Measurements from ENCODE around the gene RBM12.

The RBM12 gene

DNA sequence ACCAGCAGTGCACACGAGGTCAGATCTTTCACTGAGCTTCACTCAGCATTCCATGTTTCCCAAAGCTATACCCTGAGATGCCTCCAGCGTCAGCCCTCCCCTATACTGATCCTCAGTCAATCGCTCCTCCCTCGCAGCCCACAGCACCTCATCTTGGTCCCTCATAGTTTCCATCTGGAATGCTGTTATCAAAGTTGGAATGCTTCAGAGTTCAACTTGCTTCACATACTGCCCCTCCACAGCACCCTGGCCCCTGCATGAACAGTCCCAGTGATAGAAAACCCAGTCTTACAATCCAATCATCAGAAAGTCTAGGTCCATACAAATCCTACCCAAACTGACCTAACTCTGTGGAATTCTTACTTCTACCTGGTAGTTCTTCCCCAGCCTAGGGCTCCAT lies 29.0 kb downstream of the RBM12 start:
- Histone ChIP-seq H3K4me3 (ENCODE audit: low read length, poor library complexity, severe bottlenecking) (no peak overlapping the region), H2AFZ (ENCODE audit: low read length) (no peak overlapping the region), H3K27me3 (ENCODE audit: insufficient read depth, low read length, poor library complexity, severe bottlenecking) (no peaks in the 10 kb centered on the region), H3K9me3 (ENCODE audit: insufficient read depth, low read depth, low read length) (no peaks in the 10 kb centered on the region), H3K9me2 (replicated peaks; ENCODE audit: low read depth, low read length) (no peaks in the 10 kb centered on the region), H3K79me2 (ENCODE audit: insufficient read depth, low read length) (peaks cover 78% of the 10 kb centered on the region), H3K4me1 (ENCODE audit: insufficient read depth, low read length, poor library complexity, severe bottlenecking) (peaks cover 3% of the 10 kb centered on the region), H3F3A (ENCODE audit: low read depth) (no peaks in the 10 kb centered on the region), H4K20me1 (ENCODE audit: insufficient read depth, low read length, poor library complexity, severe bottlenecking) (peaks cover 24% of the 10 kb centered on the region), H3K36me3 (ENCODE audit: insufficient read depth, low read length) (peaks cover 18% of the 10 kb centered on the region; the same call in 1 of the 2 replicates), H3K4me2 (ENCODE audit: low read depth, low read length, poor library complexity, severe bottlenecking) (no peak overlapping the region), H3K9ac (ENCODE audit: low read depth, low read length, poor library complexity, severe bottlenecking) (no peak overlapping the region)
- TF ChIP-seq, protein P1, sequence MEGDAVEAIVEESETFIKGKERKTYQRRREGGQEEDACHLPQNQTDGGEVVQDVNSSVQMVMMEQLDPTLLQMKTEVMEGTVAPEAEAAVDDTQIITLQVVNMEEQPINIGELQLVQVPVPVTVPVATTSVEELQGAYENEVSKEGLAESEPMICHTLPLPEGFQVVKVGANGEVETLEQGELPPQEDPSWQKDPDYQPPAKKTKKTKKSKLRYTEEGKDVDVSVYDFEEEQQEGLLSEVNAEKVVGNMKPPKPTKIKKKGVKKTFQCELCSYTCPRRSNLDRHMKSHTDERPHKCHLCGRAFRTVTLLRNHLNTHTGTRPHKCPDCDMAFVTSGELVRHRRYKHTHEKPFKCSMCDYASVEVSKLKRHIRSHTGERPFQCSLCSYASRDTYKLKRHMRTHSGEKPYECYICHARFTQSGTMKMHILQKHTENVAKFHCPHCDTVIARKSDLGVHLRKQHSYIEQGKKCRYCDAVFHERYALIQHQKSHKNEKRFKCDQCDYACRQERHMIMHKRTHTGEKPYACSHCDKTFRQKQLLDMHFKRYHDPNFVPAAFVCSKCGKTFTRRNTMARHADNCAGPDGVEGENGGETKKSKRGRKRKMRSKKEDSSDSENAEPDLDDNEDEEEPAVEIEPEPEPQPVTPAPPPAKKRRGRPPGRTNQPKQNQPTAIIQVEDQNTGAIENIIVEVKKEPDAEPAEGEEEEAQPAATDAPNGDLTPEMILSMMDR (conservative IDR thresholded peaks at IDR 0.05; ENCODE audit: low read length): no peak
- TF ChIP-seq EZH2phosphoT487 (IDR thresholded peaks at IDR 0.05; ENCODE audit: borderline replicate concordance): no peak

DNA sequence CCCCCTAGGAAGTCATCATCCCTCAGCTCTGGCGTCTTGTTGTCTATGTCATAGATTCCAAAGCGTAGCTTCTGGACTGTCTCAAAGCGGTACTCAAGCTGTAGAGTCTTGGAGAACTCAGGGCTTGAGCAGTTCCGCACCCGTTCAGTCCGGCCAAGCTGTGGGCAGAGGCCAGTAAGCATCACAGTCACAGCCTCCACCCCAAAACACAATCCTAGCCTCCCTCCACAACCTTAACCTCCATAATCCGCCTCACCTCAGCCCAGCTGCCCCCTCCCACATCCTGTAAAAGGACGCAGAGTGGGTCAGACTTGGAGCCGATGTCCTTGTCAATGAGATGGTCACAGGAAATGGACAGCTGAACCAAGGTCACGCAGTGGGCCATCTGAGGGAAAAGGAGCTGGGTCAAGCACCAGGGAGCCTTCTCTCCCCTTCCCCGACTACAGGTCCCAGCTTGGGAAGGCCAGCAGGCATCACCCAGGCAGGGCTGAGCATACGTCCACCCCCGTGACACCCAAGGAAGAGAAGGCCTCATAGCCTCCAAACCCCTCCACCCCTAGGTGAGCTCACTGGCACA lies 32.1 kb downstream of the RBM12 start:
- no peaks in the 10 kb centered on the region for H3K27me3 ChIP-seq (ENCODE audit: insufficient read depth, low read length, poor library complexity, severe bottlenecking)
- peaks cover 50% of the 10 kb centered on the region for H3K79me2 ChIP-seq (ENCODE audit: insufficient read depth, low read length)
- TF ChIP-seq, protein P1 (conservative IDR thresholded peaks at IDR 0.05; ENCODE audit: low read length): no peak
- TF ChIP-seq EZH2phosphoT487 (IDR thresholded peaks at IDR 0.05; ENCODE audit: borderline replicate concordance): no peak
- H3K4me3 ChIP-seq (ENCODE audit: low read length, poor library complexity, severe bottlenecking): no peak overlapping the region
- peaks cover 44% of the 10 kb centered on the region; the same call in 1 of the 2 replicates for H3K36me3 ChIP-seq (ENCODE audit: insufficient read depth, low read length)
- no peak overlapping the region for H3K9ac ChIP-seq (ENCODE audit: low read depth, low read length, poor library complexity, severe bottlenecking)
- no peaks in the 10 kb centered on the region; the same call in 1 of the 2 replicates for H3F3A ChIP-seq (ENCODE audit: low read depth)
- no peak overlapping the region for H2AFZ ChIP-seq (ENCODE audit: low read length)
- H3K4me2 ChIP-seq (ENCODE audit: low read depth, low read length, poor library complexity, severe bottlenecking): no peak overlapping the region
- peaks cover 9% of the 10 kb centered on the region for H4K20me1 ChIP-seq (ENCODE audit: insufficient read depth, low read length, poor library complexity, severe bottlenecking)
- no peaks in the 10 kb centered on the region for H3K4me1 ChIP-seq (ENCODE audit: insufficient read depth, low read length, poor library complexity, severe bottlenecking)
- H3K9me3 ChIP-seq (ENCODE audit: insufficient read depth, low read depth, low read length): no peaks in the 10 kb centered on the region
- H3K9me2 ChIP-seq (replicated peaks; ENCODE audit: low read depth, low read length): no peaks in the 10 kb centered on the region

GRCh38 chr20:35630636-35631035 lies 34.1 kb downstream of the RBM12 start:
- H3K79me2 ChIP-seq (ENCODE audit: insufficient read depth, low read length): peaks cover 30% of the 10 kb centered on the region; the same call in 1 of the 2 replicates
- H3F3A ChIP-seq (ENCODE audit: low read depth): no peaks in the 10 kb centered on the region; the same call in 1 of the 2 replicates
- H3K27me3 ChIP-seq (ENCODE audit: insufficient read depth, low read length, poor library complexity, severe bottlenecking): no peaks in the 10 kb centered on the region
- TF ChIP-seq, protein P1 (conservative IDR thresholded peaks at IDR 0.05; ENCODE audit: low read length): no peak
- no peak for TF ChIP-seq EZH2phosphoT487 (IDR thresholded peaks at IDR 0.05; ENCODE audit: borderline replicate concordance)
- H3K36me3 ChIP-seq (ENCODE audit: insufficient read depth, low read length): peaks cover 62% of the 10 kb centered on the region; the same call in 1 of the 2 replicates
- no peak overlapping the region for H2AFZ ChIP-seq (ENCODE audit: low read length)
- no peak overlapping the region for H3K4me2 ChIP-seq (ENCODE audit: low read depth, low read length, poor library complexity, severe bottlenecking)
- H3K9me3 ChIP-seq (ENCODE audit: insufficient read depth, low read depth, low read length): no peaks in the 10 kb centered on the region
- H3K9ac ChIP-seq (ENCODE audit: low read depth, low read length, poor library complexity, severe bottlenecking): no peak overlapping the region
- H3K4me1 ChIP-seq (ENCODE audit: insufficient read depth, low read length, poor library complexity, severe bottlenecking): no peaks in the 10 kb centered on the region
- H4K20me1 ChIP-seq (ENCODE audit: insufficient read depth, low read length, poor library complexity, severe bottlenecking): no peaks in the 10 kb centered on the region
- no peak overlapping the region for H3K4me3 ChIP-seq (ENCODE audit: low read length, poor library complexity, severe bottlenecking)
- H3K9me2 ChIP-seq (replicated peaks; ENCODE audit: low read depth, low read length): no peaks in the 10 kb centered on the region
